Measurements from ENCODE around the gene LCE3A.
"Not testable (repeated sequence)": the region's sequence is repeated elsewhere in the genome, so short reads cannot be mapped to it uniquely, and the experiment has no call there.

DNA sequence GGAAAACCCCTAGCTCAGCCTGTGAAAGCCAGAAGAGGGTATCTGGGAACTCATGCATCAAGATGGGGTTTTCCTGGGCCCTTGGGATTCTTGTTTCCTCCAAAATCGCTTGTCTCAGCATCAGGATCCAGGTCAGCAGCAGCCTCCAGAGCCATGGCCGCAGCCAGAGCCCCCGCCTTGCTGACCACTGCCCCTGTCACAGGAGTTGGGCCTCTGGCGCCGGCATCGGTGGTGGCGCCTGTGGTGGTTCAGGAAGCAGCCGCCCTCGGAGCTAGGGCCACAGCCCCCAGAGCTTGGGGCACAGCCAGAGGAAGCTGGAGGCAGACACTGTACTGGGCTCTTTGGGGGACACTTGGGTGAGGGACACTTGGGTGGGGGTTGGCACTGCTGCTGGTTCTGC lies 43.4 kb downstream of the LCE3A start:
- TF ChIP-seq, protein P1, sequence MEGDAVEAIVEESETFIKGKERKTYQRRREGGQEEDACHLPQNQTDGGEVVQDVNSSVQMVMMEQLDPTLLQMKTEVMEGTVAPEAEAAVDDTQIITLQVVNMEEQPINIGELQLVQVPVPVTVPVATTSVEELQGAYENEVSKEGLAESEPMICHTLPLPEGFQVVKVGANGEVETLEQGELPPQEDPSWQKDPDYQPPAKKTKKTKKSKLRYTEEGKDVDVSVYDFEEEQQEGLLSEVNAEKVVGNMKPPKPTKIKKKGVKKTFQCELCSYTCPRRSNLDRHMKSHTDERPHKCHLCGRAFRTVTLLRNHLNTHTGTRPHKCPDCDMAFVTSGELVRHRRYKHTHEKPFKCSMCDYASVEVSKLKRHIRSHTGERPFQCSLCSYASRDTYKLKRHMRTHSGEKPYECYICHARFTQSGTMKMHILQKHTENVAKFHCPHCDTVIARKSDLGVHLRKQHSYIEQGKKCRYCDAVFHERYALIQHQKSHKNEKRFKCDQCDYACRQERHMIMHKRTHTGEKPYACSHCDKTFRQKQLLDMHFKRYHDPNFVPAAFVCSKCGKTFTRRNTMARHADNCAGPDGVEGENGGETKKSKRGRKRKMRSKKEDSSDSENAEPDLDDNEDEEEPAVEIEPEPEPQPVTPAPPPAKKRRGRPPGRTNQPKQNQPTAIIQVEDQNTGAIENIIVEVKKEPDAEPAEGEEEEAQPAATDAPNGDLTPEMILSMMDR (optimal IDR thresholded peaks at IDR 0.05 in 1 of 3, IDR thresholded peaks at IDR 0.05 in 1 of 3, conservative IDR thresholded peaks at IDR 0.05 in 1 of 3; ENCODE audit: extremely low read depth in 1 of 3, insufficient read depth in 2 of 3, low read length in 3 of 3) = not testable (repeated sequence)
- TF ChIP-seq EZH2 (IDR thresholded peaks at IDR 0.05; ENCODE audit: low read length) = not testable (repeated sequence)

Data from keratinocyte (primary cell).